Measurements from ENCODE around the gene WAC. TPM values are rescaled to one million over a fixed set of nuclear protein-coding genes. Genes with fewer than 3 reads are reported as not detected.
"Not testable (repeated sequence)": the region's sequence is repeated elsewhere in the genome, so short reads cannot be mapped to it uniquely, and the experiment has no call there.

The WAC gene, protein sequence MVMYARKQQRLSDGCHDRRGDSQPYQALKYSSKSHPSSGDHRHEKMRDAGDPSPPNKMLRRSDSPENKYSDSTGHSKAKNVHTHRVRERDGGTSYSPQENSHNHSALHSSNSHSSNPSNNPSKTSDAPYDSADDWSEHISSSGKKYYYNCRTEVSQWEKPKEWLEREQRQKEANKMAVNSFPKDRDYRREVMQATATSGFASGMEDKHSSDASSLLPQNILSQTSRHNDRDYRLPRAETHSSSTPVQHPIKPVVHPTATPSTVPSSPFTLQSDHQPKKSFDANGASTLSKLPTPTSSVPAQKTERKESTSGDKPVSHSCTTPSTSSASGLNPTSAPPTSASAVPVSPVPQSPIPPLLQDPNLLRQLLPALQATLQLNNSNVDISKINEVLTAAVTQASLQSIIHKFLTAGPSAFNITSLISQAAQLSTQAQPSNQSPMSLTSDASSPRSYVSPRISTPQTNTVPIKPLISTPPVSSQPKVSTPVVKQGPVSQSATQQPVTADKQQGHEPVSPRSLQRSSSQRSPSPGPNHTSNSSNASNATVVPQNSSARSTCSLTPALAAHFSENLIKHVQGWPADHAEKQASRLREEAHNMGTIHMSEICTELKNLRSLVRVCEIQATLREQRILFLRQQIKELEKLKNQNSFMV
- polyA plus RNA-seq: 100 to 1,000 TPM in 1 of 4 donors, 10 to 100 TPM in 3; 33.5 to 102 (median 36.7) TPM
- long read RNA-seq, donor 1, transcript WAC-203 (14 exons, 3,042 nt): major isoform, 7 of 64 reads
- long read RNA-seq, donor 1, partial matches to known transcripts: 56 of 64 reads
- long read RNA-seq, donor 1, other reads (novel, unspliced or antisense): 0 of 64 reads
- long read RNA-seq, donor 2, partial matches to known transcripts: 0 of 2 reads
- long read RNA-seq, donor 2, other reads (novel, unspliced or antisense): 0 of 2 reads
- long read RNA-seq, donor 3, partial matches to known transcripts: 12 of 20 reads
- long read RNA-seq, donor 3, other reads (novel, unspliced or antisense): 0 of 20 reads
- long read RNA-seq, donor 4: 0 reads
- long read RNA-seq, donor 5, partial matches to known transcripts: 0 of 3 reads
- long read RNA-seq, donor 5, other reads (novel, unspliced or antisense): 0 of 3 reads
- long read RNA-seq, donor 6, partial matches to known transcripts: 42 of 47 reads
- long read RNA-seq, donor 6, other reads (novel, unspliced or antisense): 0 of 47 reads
- long read RNA-seq, donor 7: 0 reads
- long read RNA-seq, donor 8: 0 reads
- long read RNA-seq, donor 9, partial matches to known transcripts: 0 of 4 reads
- long read RNA-seq, donor 9, other reads (novel, unspliced or antisense): 0 of 4 reads
- long read RNA-seq, donor 10, transcript WAC-214 (2 exons, 523 nt): major isoform, 5 of 78 reads
- long read RNA-seq, donor 10, partial matches to known transcripts: 60 of 78 reads
- long read RNA-seq, donor 10, other reads (novel, unspliced or antisense): 8 of 78 reads

DNA sequence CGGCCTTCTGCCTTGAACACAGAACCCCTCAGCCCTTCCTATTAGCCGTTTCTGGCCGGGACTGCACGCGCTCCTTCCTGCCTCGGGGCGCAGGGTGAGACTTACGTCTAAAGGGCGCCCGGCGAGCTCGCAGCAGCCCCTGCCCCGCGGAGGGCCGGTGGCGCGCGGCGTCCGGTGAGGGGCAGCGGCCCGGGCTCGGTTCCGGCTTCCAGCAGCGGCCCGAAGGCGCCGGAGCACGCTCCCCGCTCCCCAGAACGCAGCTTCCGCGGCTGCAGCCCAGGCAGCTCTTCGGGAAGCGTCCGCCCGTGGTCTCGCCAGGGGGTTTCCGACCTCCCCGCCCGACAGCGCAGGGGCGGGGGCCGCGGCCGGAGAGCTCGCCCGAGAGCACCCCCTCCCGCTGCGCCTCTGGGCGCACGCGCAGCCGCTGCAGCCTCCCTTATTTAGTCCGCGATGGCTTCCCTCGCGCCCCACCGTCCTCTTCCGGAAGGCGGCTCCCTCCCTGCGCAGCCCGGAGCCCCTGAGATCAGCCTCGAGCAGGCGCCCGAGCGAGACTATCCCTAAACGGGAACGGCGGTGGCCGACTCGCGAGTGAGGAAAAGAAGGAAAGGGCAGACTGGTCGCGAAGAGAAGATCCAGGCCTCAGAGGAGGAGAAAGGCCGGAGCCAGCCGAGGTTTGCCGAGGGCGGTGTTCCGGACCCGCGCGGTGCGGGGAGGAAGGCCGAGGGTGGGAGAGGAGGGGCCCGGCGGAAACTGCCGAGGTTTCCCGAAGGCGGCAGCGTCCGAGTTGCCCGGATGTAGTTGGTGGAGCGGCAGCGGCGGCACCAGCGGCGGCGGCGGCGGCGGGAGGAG is at the start of gene WAC:
TSS of gene WAC (plus strand) at position 782 of the 849 bp plus-strand sequence. CDS start 462 bp downstream, outside the sequence.
- H3K27ac ChIP-seq (ENCODE audit: low read depth in 1 of 3, low read length in 2 of 3): peak within 1 kb of the TSS; percentile 95 to 99 (median 99)
- no peak for FAIRE-seq
- no peaks in the 10 kb centered on the region for H3K4me1 ChIP-seq (ENCODE audit: control insufficient read depth in 3 of 3, insufficient read depth in 2 of 3, low read depth in 1 of 3, low read length in 2 of 3)

DNA sequence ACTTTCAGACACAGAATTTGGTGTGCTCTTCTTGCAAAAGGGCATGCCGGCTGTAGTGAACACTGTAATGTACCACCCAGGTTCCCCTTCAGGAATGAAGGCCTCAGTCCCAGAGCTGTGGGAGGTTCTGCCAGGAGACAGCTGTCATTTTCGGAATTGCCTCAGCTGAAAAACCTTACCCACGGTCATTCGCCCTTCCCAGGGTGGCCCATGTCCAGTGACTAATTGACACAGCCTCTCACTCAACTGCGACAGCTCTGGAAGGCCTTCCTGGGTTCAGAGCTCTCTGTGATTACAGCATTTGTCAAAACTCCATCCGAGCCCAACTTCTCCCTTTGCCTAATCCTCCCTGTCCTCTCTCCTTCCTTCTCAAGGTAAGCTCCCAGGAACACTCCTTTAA is 43.7 kb upstream of the WAC start:
- H3K27ac ChIP-seq (ENCODE audit: low read depth in 1 of 3, low read length in 2 of 3): no peak overlapping the region
- no peaks in the 10 kb centered on the region for H3K9me3 ChIP-seq (ENCODE audit: control insufficient read depth in 2 of 2, insufficient read depth in 1 of 2, low read depth in 1 of 2, low read length in 1 of 2)
- H3K27me3 ChIP-seq (ENCODE audit: control insufficient read depth in 3 of 3, insufficient read depth in 3 of 3, low read length in 3 of 3): peaks cover 0 to 3% (median 0%) of the 10 kb centered on the region in 3 donors
- FAIRE-seq (no peak), DNase-seq (no peak)
- no peak overlapping the region for H3K4me3 ChIP-seq (ENCODE audit: low read depth in 1 of 3, low read length in 3 of 3)
- no peaks in the 10 kb centered on the region for H3K36me3 ChIP-seq (ENCODE audit: control insufficient read depth in 3 of 3, insufficient read depth in 2 of 3, low read depth in 1 of 3, low read length in 3 of 3)
- WGBS, 3 donors: 85 to 96% (median 91%) methylated on average over 6 of the region's 6 CpGs
- no peaks in the 10 kb centered on the region for H3K4me1 ChIP-seq (ENCODE audit: control insufficient read depth in 3 of 3, insufficient read depth in 2 of 3, low read depth in 1 of 3, low read length in 2 of 3)

More for the DNA sequence above, at the start of gene WAC:
- peak; percentile 93 to 99 for DNase-seq
- no peaks in the 10 kb centered on the region for H3K27me3 ChIP-seq (ENCODE audit: control insufficient read depth in 3 of 3, insufficient read depth in 3 of 3, low read length in 3 of 3)
- no peaks in the 10 kb centered on the region for H3K9me3 ChIP-seq (ENCODE audit: control insufficient read depth in 2 of 2, insufficient read depth in 1 of 2, low read depth in 1 of 2, low read length in 1 of 2)
- peak within 1 kb of the TSS; percentile 81 to 97 (median 94) for H3K4me3 ChIP-seq (ENCODE audit: low read depth in 1 of 3, low read length in 3 of 3)
- peaks cover 3 to 6% (median 5%) of the 10 kb centered on the region in 3 donors for H3K36me3 ChIP-seq (ENCODE audit: control insufficient read depth in 3 of 3, insufficient read depth in 2 of 3, low read depth in 1 of 3, low read length in 3 of 3)
- 0 to 1% (median 1%) methylated on average over 70 to 102 of the region's 102 CpGs for WGBS, 3 donors

DNA sequence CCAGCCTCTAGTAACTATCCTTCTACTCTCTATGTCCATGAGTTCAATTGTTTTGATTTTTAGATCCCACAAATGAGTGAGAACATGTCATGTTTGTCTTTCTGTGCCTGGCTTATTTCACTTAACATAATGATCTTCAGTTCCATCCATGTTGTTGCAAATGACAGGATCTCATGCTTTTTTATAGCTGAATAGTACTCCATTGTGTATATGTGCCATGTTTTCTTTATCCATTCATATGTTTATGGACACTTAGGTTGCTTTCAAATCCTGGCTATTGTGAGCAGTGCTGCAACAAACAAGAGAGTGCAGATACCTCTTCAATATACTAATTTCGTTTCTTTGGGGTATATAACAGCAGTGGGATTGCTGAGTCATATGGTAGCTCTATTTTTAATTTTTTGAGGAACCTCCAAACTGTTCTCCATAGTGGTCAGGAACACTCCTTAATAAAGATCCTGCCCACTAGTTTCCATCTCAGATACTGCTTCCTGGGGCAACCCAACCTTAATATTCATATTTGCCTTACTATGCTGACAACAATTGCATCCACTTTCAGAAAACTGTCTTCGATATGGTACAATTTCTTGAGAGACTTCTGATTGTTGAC is 42.6 kb upstream of the WAC start:
- H3K9me3 ChIP-seq (ENCODE audit: control insufficient read depth in 2 of 2, insufficient read depth in 1 of 2, low read depth in 1 of 2, low read length in 1 of 2); H3K4me3 ChIP-seq (ENCODE audit: low read depth in 1 of 3, low read length in 3 of 3); DNase-seq; H3K36me3 ChIP-seq (ENCODE audit: control insufficient read depth in 3 of 3, insufficient read depth in 2 of 3, low read depth in 1 of 3, low read length in 3 of 3); H3K4me1 ChIP-seq (ENCODE audit: control insufficient read depth in 3 of 3, insufficient read depth in 2 of 3, low read depth in 1 of 3, low read length in 2 of 3); H3K27ac ChIP-seq (ENCODE audit: low read depth in 1 of 3, low read length in 2 of 3); FAIRE-seq; H3K27me3 ChIP-seq (ENCODE audit: control insufficient read depth in 3 of 3, insufficient read depth in 3 of 3, low read length in 3 of 3): not testable (repeated sequence)
- WGBS, 3 donors: 82 to 85% (median 83%) methylated on average over 2 of the region's 2 CpGs

DNA sequence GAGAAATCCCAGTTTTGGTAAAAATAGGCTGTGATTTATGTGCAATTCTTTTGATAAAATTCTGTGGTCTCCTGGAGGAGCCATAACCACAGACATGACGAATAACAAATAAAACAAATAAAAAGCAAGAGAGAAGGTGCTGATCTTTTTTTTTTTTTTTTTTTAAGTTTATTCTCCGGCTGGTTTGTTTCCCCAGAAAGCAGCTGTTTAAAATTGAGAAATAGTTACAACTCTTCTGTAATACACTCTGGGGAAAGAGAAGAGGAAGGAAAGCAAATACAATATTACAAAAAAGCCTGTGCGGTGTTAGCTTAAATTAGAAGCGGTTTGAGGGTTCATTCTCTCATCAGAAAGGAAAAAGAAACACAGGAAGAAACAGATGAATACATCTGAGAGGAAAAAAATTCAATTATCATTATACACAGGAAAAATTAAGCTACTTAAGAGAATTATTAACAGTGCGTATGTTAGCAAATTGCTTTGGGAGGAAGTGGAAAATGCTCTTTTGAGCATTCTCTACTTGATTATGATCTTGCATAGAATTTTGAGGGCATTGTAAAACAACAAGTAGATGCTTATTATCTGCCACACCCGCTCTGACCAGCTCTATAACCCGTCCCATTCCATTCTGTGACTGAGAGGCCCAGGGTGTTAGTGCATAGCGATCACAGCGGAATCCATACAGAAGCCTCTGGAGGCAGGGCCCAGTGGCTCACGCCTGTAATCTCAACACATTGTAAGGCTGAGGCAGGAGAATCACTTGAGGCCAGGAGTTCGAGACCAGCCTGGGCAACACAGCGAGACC is 40.6 kb upstream of the WAC start:
- no peaks in the 10 kb centered on the region for H3K36me3 ChIP-seq (ENCODE audit: control insufficient read depth in 3 of 3, insufficient read depth in 2 of 3, low read depth in 1 of 3, low read length in 3 of 3)
- H3K4me1 ChIP-seq (ENCODE audit: control insufficient read depth in 3 of 3, insufficient read depth in 2 of 3, low read depth in 1 of 3, low read length in 2 of 3): no peaks in the 10 kb centered on the region
- no peaks in the 10 kb centered on the region for H3K9me3 ChIP-seq (ENCODE audit: control insufficient read depth in 2 of 2, insufficient read depth in 1 of 2, low read depth in 1 of 2, low read length in 1 of 2)
- H3K4me3 ChIP-seq (ENCODE audit: low read depth in 1 of 3, low read length in 3 of 3): no peak overlapping the region
- peak in 1 of 2 donors; percentile 33 for DNase-seq
- no peaks in the 10 kb centered on the region for H3K27me3 ChIP-seq (ENCODE audit: control insufficient read depth in 3 of 3, insufficient read depth in 3 of 3, low read length in 3 of 3)
- 64 to 81% (median 75%) methylated on average over 12 of the region's 12 CpGs for WGBS, 3 donors
- no peak for FAIRE-seq
- no peak overlapping the region for H3K27ac ChIP-seq (ENCODE audit: low read depth in 1 of 3, low read length in 2 of 3)

DNA sequence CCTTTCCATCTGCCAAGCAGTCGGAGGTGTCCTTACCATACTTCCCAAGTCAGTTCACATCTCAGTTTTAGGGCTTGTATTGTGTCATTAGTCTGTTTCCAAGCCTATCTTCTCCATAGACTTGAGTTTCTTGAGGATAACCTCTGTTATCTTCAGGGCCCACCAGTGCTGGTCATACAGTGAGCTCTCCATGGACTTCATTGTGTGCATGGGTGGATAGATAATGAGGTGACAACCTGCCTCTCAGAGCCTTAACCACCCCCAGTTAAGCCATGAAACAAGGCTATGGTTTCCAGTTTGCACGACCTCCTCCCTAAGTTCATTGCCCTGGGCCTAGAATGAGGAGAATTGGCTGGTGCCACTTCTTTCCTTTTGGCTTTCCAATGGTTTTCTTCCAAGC is 38.5 kb upstream of the WAC start:
- no peak overlapping the region for H3K4me3 ChIP-seq (ENCODE audit: low read depth in 1 of 3, low read length in 3 of 3)
- H3K4me1 ChIP-seq (ENCODE audit: control insufficient read depth in 3 of 3, insufficient read depth in 2 of 3, low read depth in 1 of 3, low read length in 2 of 3): no peaks in the 10 kb centered on the region
- FAIRE-seq: no peak
- DNase-seq: no peak
- no peaks in the 10 kb centered on the region for H3K36me3 ChIP-seq (ENCODE audit: control insufficient read depth in 3 of 3, insufficient read depth in 2 of 3, low read depth in 1 of 3, low read length in 3 of 3)
- 86 to 95% (median 86%) methylated on average over 2 of the region's 2 CpGs for WGBS, 3 donors
- H3K27ac ChIP-seq (ENCODE audit: low read depth in 1 of 3, low read length in 2 of 3): no peak overlapping the region
- no peaks in the 10 kb centered on the region for H3K9me3 ChIP-seq (ENCODE audit: control insufficient read depth in 2 of 2, insufficient read depth in 1 of 2, low read depth in 1 of 2, low read length in 1 of 2)
- no peaks in the 10 kb centered on the region for H3K27me3 ChIP-seq (ENCODE audit: control insufficient read depth in 3 of 3, insufficient read depth in 3 of 3, low read length in 3 of 3)

DNA sequence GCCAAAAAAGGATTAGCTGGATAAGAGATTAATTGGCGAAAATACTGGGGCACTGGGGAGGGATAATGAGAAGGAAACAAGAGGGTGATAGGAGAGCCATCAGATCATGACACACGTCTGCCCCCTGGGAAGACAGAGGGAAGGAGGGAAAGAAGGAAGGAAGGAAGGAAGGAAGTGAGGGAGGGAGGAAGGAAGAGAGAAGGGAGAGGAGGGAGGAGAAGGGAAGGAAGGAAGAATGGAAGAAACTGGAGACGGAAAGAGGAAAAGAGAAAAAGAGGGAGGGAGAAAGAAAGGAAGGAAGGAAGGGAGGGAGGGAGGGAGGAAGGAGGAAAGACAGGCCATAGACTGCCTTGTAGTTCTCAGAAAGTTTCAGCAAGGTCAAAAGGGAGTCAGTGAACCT is 37.8 kb upstream of the WAC start:
- Histone ChIP-seq H3K9me3 (ENCODE audit: control insufficient read depth in 2 of 2, insufficient read depth in 1 of 2, low read depth in 1 of 2, low read length in 1 of 2) (no peaks in the 10 kb centered on the region), H3K4me1 (ENCODE audit: control insufficient read depth in 3 of 3, insufficient read depth in 2 of 3, low read depth in 1 of 3, low read length in 2 of 3) (no peaks in the 10 kb centered on the region), H3K27me3 (ENCODE audit: control insufficient read depth in 3 of 3, insufficient read depth in 3 of 3, low read length in 3 of 3) (no peaks in the 10 kb centered on the region), H3K27ac (ENCODE audit: low read depth in 1 of 3, low read length in 2 of 3) (no peak overlapping the region), H3K36me3 (ENCODE audit: control insufficient read depth in 3 of 3, insufficient read depth in 2 of 3, low read depth in 1 of 3, low read length in 3 of 3) (no peaks in the 10 kb centered on the region), H3K4me3 (ENCODE audit: low read depth in 1 of 3, low read length in 3 of 3) (no peak overlapping the region)
- WGBS, 3 donors: 73 to 85% (median 80%) methylated on average over 3 of the region's 3 CpGs
- FAIRE-seq (no peak), DNase-seq (no peak)

DNA sequence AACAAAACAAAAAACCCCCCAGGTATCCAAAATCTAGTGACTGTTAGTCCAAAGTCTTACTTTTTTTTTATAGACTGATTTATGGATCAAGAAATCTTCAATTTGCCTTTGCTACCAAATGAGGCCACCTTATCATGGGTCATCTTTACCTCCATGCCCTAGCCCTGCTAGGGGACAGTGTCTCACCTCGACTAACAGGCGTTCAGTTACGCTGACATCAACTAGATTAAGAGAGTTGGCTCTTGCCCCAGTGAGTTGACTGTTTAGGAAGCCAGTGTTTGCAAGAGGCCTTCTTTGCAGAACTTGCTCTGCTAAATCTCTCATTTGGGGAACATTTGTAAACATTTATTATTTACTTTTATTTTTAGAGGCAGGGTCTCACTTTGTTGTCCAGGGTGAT is 36.9 kb upstream of the WAC start:
- Histone ChIP-seq H3K4me3 (ENCODE audit: low read depth in 1 of 3, low read length in 3 of 3) (no peak overlapping the region), H3K4me1 (ENCODE audit: control insufficient read depth in 3 of 3, insufficient read depth in 2 of 3, low read depth in 1 of 3, low read length in 2 of 3) (no peaks in the 10 kb centered on the region), H3K27ac (ENCODE audit: low read depth in 1 of 3, low read length in 2 of 3) (no peak overlapping the region), H3K27me3 (ENCODE audit: control insufficient read depth in 3 of 3, insufficient read depth in 3 of 3, low read length in 3 of 3) (no peaks in the 10 kb centered on the region), H3K9me3 (ENCODE audit: control insufficient read depth in 2 of 2, insufficient read depth in 1 of 2, low read depth in 1 of 2, low read length in 1 of 2) (no peaks in the 10 kb centered on the region), H3K36me3 (ENCODE audit: control insufficient read depth in 3 of 3, insufficient read depth in 2 of 3, low read depth in 1 of 3, low read length in 3 of 3) (no peaks in the 10 kb centered on the region)
- no peak for DNase-seq
- 60 to 73% (median 67%) methylated on average over 3 of the region's 3 CpGs for WGBS, 3 donors
- no peak for FAIRE-seq

Data from small intestine (tissue), 16 donors.